CD4-positive, alpha-beta T cell treated with Interferon gamma for 1 hour (primary cell): ENCODE measurements around the gene TPMT.
"Not testable (repeated sequence)": the region's sequence is repeated elsewhere in the genome, so short reads cannot be mapped to it uniquely, and the experiment has no call there.

Source experiments
- DNase-seq: peaks from one replicate; pipeline ENCODE4 v3.0.0-alpha.2; 2020

The TPMT gene

DNA sequence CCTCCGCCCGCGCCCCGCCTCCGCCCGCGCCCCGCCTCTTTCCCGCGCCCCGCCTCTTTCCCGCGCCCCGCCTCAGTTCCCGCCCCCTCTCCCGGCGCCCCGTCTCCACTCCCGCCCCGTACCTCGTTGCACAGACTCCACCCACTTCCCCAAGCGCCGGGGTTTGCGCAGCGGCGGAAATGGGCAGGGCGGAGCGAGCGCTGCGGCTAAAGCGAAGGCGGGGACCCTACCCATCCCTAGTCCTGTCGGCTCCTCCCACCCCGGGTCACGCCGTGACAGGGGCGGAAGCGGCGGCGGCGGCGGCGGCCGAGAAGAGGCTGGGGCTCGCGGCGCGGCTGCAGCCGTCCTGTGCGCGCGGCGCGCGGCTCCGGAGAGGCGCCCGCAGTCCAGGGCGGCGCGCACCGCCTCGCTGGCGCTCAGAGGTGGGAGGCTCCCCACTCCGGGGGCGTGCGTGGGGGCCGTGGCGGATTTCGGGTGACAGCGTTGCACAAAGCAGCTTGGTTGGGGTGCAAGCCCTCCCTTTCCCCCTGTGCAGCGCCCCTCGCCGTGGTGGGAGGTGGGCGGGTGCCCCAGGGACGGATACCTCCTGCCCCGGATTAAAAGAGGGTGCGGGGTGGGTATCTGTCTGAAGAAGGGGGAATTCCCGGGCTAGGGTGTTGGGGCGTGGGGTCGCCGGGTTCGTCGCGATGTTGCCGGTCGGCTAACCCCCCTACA lies 430 bp upstream of the TPMT start, which contains the start of gene KDM1B:
KDM1B (plus strand) TSS at position 273 of the 714 bp plus-strand sequence. CDS start 4,474 bp downstream, outside the sequence.
- peak; percentile 98 for DNase-seq

DNA sequence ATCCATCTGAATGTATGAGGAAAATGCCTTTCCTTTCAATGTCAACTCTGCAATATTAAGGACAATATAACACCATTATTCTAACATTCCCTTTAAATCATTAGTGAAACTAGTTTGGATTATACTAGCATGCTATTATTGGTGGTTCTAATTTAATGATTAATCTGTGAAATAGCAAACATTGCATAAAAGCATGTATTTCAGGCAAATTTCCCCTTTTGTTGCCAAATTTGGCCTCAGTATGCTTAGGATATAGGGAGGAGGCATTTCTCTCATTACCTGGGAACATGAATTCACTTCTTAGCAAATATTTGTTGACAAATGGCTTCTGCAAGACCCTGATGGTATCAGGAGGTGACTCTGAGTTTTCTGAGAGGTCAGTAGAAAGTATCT lies 1.6 kb downstream of the TPMT start:
- DNase-seq, result no peak

DNA sequence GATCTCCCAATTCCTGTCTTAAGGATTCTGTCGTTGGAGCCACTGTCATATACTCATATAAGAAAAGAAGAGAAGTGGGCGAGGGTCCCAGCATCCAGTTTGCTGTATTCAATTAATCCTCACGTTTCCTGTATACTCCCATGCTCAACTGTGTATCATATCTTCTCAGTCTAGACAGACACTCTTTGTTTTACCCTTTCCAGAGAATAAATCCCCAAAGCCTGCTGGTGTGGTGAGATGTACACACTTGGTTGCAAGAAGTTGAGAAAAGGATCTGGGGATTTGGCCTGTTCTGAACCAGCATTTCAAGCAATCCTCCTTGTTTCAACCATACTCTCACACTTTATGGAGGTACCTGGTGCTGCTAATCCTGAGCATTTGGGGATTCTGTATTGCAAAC lies 3.1 kb downstream of the TPMT start:
- DNase-seq, result no peak

DNA sequence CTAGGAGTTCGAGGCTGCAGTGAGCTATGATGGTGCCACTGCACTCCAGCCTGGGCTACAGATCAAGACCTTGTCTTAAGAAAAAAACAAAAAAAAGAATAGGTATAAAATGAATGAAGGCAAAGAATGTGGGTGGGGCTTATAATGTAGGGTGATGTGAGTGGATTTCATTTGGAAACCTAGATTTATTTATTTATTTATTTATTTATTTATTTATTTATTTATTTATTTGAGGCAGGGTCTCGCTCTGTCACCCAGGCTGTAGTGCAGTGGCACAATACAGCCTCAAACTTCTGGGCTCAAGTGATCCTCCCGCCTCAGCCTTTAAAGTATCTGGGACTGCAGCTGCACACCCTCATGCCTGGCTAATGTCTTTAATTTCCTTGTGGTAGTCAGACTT lies 3.5 kb downstream of the TPMT start:
- DNase-seq, result not testable (repeated sequence)

DNA sequence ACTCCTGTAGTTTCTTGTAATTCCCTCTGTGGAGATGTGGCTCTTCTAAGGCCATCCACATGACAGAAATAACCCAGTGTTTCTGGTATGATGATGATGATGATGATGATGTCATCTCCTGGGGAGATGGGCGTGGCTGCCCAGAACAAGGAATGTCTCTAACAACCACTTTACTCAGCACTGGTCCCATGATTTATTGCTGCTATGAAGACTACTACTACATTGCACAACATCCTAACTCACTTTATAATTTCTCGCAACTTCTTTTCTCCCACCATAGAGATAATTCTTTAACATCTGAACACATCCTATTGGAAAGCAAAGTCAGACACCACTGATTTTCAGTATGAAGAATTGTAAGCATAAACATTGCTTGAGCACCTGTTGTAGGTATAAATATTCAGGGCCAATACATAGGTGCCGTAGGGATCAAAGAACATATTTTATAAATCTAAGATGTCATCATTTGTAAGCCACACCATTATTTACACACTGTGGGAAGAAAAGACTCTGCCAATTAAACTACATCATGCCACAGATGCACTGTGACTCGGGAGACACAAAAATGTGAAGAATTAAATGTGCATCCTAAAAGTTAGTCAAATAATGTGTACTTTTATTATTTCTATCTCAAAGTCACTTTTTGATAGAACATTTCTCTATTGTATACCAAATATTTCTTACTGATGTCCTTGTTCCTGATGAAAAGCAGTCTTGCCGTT lies 6.4 kb downstream of the TPMT start:
- DNase-seq, result peak; percentile 14

DNA sequence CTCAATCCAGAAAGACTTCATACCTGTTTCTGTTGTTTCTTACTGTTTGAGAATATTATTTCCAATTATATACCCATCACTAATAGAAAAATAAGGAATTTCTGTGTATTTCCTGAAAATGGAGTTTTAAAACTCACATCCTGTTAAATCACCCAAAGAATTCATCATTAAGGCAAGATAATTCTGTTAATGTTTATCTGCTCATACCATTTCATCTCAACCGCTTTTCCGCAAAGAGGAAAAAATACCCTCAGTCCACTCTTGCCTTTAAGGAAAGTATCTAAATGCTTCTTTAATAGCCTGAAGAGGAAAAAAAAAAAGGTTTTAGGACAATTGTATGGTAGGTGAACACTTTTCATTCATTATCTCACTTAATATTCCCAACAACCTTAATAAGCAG lies 7.3 kb downstream of the TPMT start:
- DNase-seq, result no peak

DNA sequence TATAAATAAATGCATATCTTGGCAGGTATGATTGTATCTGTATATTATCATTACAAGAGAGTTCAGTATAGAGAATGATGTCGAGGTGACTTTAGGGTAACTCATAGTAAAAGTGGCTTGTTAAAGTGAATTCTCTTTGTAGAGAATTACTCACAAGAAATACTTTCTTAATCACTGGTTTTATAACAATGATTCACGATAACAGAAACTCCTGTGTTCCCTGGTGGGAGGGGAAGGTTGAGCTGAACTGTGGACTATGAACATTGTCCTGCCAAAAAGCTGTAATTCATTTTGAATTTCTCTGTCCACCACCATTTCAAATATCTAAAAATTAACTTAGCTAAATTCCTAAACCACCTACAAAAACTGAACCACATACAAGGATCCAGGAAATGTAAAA lies 7.7 kb downstream of the TPMT start:
- no peak for DNase-seq

DNA sequence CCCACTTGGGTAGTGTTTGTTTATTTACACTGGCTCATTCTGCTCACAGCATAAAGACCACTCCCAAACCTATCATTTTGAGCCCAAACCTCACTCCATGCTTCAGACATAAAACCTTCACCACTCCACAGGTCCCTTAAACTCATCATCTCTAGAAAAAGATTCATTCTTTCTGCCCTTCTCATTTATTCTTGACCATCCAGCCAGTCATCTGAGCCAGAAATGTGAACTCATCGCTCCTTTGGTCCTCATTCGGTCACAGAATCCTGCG lies 12.4 kb downstream of the TPMT start:
- no peak for DNase-seq

DNA sequence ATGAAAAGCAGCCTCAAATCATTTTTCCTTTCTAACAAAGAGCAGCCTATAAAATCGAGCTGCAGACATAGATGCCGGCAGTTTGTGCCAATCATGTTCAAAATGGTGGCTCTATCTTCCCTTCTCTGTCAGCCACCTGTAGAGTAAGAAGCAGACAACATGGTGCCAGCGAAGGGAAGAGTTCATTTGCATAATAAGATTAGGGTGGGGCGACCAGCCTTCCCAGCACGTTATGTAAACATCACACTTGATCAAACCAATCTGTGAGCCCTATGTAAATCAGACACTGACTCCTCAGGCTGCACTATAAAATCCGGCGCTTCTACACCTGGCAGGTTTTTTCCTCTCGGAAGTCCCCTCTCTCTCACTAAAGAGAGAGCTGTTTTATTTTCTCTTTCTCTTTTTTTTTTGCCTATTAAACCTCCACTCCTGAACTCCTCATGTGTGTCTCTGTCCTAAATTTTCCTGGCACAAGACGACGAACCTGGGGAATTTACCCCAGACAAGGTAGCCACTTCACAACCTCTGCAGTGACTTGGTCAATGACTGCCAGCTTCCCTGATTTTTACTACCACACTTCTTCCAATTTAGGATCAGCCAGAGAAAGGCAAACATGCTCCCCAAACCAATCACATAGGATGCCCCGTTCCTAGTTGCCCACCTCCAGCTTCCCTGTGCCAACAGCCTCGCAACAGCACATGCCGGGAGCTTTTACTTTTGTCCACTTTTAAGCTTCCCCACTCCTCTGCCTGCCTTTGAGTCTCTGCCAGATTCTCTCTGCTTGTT lies 12.9 kb downstream of the TPMT start:
- DNase-seq, result no peak

DNA sequence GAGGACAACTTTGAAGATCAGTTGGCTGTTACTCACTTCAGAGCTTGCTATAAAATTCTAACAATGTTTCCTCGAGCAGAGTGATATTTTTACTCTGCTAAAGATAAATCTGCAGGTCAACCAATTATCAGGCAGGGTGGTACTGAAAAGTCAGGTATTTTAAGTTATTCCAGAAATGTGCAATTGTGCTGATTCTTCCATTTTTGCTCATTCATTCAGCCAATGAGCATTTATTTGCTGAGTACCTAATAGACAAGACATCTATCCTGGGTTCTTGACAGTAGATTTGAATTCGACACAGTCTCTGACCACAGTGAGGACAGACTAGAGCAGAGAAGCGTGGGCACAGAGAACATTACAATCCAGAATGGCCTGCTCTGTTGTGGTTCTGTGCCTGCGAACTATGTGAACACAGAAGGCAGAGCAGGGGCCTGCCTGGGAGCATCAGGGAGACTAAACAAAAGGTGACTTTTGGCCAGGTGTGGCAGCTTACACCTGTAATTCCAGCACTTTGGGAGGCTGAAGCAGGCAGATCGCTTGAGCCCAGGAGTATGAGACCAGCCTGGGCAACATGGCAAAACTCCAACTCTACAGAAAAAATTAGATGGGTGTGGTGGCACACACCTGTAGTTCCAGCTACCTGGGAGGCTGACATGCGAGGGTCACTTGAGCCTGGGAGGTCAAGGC lies 14.8 kb downstream of the TPMT start:
- DNase-seq, result no peak

DNA sequence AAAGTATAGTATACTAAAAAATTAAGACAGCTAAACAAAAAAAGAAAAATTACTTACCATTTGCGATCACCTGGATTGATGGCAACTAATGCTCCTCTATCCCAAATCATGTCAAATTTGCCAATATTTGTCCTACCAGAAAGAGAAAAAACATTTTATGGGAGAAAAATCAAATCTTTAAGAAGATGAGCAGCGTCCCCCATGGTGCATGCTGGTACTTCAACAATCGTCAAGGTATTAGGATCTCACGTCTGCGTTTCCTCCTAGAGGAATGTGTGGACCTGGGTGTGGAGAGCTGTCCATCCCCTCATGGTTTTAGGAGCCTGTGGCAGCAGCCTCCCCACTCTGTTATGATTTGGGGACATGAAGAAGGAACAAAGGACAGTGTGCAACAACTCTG lies 16.0 kb downstream of the TPMT start:
- no peak for DNase-seq

DNA sequence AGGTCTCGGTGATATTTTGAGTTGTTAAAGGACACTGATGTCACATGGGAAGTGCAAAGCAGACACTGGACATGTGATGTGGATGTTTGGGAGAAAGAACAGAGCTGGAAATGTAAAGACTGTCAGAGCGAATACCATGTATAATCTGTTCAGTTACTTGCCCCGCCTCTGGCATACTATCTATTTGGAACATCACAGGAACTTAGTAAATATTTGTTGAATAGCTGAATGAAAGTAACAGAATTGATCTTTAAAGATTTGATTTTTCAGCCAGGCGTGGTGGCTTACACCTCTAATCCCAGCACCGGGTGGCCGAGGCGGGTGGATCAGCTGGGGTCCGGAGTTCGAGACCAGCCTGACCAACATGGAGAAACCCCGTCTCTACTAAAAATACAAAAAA lies 18.6 kb downstream of the TPMT start:
- no peak for DNase-seq

DNA sequence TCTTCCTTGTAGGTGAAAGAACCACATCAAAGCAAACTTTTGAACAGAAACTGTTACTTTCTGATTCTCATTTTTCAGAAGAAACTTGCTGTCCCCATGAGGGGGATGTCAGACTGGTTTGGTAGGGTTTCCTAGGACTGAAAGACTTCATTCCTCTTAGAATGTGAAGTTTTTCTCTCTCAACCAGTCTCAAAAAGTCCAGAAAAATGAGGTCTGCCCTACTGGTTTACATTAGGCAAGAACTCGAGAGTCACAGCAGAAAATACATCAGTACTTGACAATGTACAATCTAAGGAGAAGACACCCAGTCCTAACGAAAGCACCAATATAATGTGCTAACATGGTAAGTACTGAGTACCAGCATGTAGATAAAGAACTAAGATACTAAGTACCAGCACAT lies 19.7 kb downstream of the TPMT start:
- no peak for DNase-seq

DNA sequence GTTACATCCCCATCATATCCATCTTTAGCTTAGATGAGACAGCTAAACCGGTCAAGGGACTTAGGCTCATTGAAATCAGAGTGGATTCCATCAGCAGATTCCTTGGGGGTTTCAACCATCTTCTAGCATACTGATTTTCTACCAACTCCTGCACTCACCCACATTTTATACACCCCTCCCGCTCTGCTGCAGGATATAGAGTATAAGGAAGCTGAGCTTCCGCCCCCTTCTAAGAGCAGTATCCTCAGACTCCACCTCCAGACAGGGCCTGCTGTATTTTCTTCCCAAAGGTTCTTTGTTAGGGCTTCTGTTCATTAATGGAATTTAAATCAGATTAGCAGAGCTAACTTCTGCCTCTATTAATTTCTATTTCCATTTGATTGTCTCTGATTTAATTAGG lies 22.5 kb downstream of the TPMT start:
- DNase-seq, result no peak

DNA sequence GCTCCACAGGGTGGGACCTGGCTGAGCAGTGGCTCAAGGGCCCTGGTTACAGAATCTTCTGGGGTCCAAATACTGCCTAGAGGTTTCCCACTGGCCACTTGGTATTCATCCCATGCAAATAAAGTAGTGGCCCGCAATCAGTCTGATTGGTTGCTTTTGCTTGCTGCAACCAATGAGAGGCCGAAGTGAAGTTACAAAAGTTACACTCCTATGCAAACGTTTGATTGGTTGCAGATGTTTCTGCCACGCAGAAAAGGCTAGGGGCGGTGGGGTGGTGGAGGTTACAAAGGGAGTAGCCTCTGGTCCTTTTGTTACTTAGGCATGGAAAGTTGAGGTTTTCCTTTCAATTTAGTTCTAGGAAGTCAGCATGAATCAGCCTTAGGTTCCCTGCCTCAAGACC lies 28.8 kb downstream of the TPMT start:
- DNase-seq, result no peak

DNA sequence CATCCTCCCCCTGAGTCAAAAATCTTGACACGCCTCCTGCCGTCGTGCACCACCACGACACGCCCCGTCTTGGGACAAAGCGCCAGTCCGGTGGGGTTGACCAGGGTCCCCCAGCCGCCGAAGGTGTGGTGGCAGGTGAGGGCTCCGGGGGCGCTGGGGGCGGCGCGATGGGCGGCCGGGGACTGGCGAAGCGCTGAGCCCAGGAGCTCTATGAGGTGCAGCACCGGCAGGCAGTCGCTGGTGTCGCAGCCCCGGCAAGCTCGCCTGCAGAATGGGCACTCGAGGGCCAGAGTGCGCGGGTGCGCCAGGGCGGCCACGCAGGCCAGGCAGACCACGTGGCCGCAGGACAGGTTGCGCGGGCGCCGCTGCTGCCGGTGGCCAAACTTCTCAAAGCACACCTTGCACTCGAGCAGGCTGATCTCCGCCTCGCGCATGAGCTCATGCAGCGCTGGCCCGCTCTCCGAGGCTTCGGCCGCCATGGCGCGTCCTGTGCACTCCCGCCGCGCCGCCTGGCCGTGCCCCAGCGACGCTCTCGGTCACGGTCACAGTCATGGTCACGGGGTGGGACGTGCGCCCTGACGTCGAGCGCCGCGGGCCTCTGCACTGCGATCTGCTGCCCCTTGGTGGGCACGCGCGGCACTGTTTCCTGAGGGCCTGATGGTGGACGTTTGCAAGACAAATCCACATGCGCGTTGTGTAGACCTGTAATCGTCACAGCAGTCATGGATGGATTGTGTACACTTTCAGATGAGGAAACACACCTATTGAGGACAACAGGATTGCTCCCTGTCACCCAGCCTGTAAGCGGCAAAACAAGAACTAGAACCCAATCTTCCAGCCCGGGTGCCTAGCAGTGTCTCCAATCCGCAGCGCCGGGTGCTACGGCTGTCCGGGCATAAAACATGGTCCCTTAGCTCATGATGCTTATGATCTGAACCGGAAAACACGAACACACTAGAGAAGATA lies 32.5 kb downstream of the TPMT start, which contains the start of gene NHLRC1:
NHLRC1 (minus strand) TSS at position 550 of the 966 bp plus-strand sequence; CDS start at position 479, 71 bp downstream.
- peak; percentile 79 for DNase-seq

DNA sequence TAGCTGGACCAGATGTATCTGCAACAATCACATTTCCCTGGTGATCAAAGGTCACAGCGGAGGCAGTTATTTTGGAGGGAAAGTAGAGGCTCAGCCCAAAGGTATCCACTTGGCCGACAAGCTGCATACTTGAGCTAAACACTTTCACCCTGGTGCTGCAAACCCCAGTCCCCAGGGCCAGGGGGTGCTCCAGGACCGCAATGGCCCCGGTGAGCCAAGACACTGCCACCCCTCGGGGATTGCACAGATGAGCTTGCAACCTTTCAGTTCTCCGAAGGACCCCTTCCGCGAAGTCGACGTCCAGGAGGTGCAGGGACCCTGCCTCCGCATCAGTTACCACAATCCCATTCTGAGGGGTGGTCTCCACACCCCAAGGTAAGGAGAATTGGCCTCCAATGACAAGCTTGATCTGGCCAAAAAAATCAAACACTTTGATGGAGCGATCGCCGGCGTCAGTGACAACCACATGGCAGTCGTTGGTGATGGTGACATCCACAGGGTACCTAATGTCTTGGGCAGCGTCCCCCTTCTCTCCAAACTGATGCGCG lies 33.2 kb downstream of the TPMT start:
- DNase-seq, result no peak

DNA sequence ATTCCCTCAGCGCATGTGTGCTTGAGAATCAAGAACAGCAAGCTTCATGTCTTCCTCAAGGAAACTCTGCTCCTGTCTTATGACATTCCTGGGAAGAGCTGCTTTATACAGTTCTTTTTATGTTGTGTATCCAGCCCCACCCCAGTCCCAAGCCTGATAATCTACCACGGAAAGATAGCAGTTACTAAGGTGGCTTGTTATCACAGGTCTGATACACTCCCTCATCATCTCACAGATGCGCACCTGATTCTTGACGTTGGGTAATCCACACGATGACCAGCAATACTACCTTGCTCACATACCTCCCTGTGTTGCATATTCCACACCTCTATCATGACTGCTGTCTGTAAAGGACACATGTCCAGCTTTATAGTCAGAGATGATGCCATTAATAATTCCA lies 35.6 kb downstream of the TPMT start:
- no peak for DNase-seq

DNA sequence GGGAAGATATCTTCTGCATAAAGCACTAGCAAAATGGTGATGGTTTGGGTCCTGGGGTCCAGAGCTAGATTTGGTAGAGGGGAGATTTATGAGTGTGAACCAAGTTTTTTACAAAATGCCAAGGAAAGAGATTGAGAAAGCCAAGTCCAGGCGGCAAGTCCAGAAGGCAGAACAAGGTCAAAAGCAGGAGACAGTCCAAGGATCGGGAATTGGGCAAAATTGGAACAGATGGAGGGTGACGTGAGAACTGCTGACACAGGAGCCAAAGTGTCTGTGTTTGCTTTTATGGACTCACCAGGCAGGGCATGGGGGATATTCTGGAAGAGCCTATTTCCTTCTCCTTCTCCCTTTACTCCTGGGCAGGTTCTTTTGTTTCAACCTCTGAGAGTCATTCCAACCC lies 36.5 kb downstream of the TPMT start:
- no peak for DNase-seq

DNA sequence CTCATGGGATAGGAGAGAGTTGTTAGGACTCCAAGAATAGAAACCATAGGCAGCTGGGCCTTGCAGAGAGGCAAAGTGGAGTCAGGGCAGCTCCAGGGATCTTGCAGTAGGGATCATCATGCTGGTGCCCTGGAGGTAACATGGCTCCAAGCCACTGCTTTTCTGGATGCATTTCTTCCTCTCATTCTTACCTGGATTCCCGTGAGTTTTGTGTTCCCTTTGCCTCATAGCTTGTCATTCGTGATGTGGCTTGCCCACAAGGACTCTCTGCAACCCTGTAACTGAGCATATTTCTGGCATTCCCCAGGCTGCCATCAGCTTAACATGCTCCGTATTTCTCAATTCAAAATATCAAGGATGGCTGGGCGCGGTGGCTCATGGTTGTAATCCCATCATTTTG lies 37.7 kb downstream of the TPMT start:
- no peak for DNase-seq

DNA sequence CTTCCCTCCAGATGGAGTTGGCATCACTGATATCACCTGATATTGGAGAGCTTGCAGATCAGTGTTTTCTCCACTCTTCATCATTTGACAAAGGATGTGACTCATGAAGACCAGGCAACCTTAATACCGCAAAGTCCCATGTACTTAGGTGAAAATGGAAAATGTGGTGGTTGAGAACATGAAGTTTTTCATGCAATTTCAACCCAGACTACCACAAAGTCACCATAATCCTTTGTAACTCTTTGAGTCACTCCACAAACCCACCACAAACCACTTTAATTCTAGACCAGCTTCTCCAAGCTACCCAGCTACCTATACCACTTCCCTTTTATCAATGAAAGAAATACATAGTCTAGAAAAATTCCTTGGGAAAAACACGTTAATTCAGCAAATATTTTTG lies 39.5 kb downstream of the TPMT start:
- no peak for DNase-seq

DNA sequence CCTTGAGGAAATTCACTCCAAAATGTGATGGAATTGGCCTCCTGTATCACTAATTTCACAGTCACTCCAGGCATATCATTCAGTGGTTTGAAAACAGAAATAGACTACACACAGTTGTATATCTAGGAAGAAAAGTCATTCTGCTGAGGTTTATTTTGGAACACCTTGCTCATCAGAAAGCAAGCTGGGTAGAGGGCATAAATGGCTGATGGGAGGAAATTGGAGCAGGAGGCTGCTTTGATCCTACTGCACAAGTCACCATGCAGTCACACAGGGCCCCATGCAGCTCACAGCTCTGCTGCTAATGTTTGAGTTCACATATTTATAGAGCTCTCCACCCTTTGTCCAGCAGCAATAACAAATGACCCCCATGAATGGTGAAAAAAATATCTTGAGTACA lies 44.7 kb downstream of the TPMT start:
- DNase-seq, result no peak
